HL-60 (cell line): ENCODE results near the gene TPCN1.

Experiments
- CTCF ChIP-seq: IDR thresholded peaks from one replicate; pipeline ENCODE4 v1.5.1; 2011; ENCODE audit warnings: low read length, control low read depth, inconsistent platforms; ENCODE audit not compliant: insufficient read depth
- POLR2AphosphoS5 ChIP-seq: IDR thresholded peaks from 2 replicates; pipeline ENCODE4 v1.6.1; 2012; ENCODE audit warnings: low read depth
- SPI1 ChIP-seq: IDR thresholded peaks from 2 replicates; pipeline ENCODE4 v1.6.1; 2012; ENCODE audit warnings: low read depth, mild to moderate bottlenecking, borderline replicate concordance

GRCh38 chr12:113346353-113346752 is 125.1 kb downstream of the TPCN1 start:
- TF ChIP-seq CTCF = no peak
- TF ChIP-seq POLR2AphosphoS5 = no peak
- TF ChIP-seq SPI1 = peak; percentile 25; the same call in 1 of the 2 replicates
